ENCODE results near the gene TOX2.

DNA sequence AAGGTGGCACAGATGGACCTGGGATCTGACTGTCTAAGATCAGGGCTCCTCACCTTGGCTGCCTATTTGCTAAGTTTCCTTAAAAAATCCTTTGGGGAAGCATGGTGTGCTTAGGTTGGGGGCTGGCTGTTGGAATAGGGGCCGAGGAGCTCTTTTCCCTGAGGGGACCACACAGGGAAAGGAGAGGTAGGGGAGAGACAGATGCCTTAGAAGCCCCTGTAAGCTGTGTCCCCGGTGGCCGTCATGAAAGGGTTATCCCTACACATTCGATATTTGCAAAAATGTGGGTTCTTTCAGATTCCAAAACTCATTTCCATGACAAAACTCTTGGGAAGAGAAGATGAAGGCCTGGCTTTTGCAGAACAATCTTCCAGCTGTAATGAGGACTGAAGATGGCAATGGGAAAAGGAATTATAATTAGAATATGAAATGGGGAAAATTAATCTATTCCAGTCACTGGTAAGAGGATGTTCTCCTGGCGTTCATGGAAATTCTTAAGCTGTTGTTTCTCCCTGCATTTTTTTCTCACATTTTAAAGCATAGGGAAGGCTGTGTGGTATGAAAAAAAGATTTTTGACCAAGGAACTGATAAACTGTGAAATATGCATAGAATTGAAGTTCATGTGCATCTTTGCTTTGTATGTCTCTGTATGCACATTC is 53.8 kb downstream of the TOX2 start:
- TF ChIP-seq, protein P1, sequence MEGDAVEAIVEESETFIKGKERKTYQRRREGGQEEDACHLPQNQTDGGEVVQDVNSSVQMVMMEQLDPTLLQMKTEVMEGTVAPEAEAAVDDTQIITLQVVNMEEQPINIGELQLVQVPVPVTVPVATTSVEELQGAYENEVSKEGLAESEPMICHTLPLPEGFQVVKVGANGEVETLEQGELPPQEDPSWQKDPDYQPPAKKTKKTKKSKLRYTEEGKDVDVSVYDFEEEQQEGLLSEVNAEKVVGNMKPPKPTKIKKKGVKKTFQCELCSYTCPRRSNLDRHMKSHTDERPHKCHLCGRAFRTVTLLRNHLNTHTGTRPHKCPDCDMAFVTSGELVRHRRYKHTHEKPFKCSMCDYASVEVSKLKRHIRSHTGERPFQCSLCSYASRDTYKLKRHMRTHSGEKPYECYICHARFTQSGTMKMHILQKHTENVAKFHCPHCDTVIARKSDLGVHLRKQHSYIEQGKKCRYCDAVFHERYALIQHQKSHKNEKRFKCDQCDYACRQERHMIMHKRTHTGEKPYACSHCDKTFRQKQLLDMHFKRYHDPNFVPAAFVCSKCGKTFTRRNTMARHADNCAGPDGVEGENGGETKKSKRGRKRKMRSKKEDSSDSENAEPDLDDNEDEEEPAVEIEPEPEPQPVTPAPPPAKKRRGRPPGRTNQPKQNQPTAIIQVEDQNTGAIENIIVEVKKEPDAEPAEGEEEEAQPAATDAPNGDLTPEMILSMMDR (IDR thresholded peaks at IDR 0.05): no peak
- TF ChIP-seq SIN3A (IDR thresholded peaks at IDR 0.05; ENCODE audit: borderline replicate concordance, insufficient read depth, low read depth, low read length) (no peak), POLR2AphosphoS5 (IDR thresholded peaks at IDR 0.05; ENCODE audit: low read depth, low read length) (no peak), TCF7L2 (IDR thresholded peaks at IDR 0.05; ENCODE audit: low read depth, low read length) (no peak)
- TF ChIP-seq, protein P2, sequence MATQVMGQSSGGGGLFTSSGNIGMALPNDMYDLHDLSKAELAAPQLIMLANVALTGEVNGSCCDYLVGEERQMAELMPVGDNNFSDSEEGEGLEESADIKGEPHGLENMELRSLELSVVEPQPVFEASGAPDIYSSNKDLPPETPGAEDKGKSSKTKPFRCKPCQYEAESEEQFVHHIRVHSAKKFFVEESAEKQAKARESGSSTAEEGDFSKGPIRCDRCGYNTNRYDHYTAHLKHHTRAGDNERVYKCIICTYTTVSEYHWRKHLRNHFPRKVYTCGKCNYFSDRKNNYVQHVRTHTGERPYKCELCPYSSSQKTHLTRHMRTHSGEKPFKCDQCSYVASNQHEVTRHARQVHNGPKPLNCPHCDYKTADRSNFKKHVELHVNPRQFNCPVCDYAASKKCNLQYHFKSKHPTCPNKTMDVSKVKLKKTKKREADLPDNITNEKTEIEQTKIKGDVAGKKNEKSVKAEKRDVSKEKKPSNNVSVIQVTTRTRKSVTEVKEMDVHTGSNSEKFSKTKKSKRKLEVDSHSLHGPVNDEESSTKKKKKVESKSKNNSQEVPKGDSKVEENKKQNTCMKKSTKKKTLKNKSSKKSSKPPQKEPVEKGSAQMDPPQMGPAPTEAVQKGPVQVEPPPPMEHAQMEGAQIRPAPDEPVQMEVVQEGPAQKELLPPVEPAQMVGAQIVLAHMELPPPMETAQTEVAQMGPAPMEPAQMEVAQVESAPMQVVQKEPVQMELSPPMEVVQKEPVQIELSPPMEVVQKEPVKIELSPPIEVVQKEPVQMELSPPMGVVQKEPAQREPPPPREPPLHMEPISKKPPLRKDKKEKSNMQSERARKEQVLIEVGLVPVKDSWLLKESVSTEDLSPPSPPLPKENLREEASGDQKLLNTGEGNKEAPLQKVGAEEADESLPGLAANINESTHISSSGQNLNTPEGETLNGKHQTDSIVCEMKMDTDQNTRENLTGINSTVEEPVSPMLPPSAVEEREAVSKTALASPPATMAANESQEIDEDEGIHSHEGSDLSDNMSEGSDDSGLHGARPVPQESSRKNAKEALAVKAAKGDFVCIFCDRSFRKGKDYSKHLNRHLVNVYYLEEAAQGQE (IDR thresholded peaks at IDR 0.05; ENCODE audit: insufficient read depth in 1 of 2, low read depth in 2 of 2, low read length in 1 of 2): no peak

Measured in Panc1 (cell line).